Fibroblast of lung (primary cell): ENCODE data around the gene FIBCD1.

ENCODE experiments used
- EZH2 ChIP-seq: IDR thresholded peaks from 2 replicates; pipeline ENCODE4 v1.5.1; 2012; ENCODE audit warnings: low read length, control low read depth, mild to moderate bottlenecking; ENCODE audit errors: missing control alignments
- TF ChIP-seq, protein P1 (sequence below), 2 donors: IDR thresholded peaks in 1 of 2; conservative IDR thresholded peaks in 1 of 2; 1 replicate in 1 of 2; 2 replicates in 1 of 2; pipeline ENCODE4 v1.5.1; 2011 to 2012; ENCODE audit warnings: low read length in 2 of 2, control low read depth in 1 of 2, inconsistent platforms in 1 of 2, low read depth in 1 of 2, mild to moderate bottlenecking in 1 of 2

DNA sequence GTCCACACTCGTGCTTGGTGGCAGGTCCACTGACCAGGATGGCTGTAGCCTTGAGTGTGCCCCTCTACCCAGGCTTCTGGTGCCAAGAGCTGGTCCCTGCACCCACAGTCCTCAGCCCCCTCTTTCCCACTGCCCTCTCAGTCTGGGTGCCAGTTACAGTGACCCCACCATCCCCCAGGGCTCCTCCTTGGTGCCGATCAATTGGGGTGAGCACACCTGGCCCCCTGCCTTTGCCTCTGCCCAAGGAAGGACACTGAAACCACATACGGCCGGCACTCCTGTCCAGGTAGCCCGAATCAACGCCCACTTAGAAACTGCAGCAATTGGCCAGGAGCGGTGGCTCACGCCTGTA lies 24.0 kb downstream of the FIBCD1 start:
- TF ChIP-seq EZH2 = no peak
- TF ChIP-seq, protein P1, sequence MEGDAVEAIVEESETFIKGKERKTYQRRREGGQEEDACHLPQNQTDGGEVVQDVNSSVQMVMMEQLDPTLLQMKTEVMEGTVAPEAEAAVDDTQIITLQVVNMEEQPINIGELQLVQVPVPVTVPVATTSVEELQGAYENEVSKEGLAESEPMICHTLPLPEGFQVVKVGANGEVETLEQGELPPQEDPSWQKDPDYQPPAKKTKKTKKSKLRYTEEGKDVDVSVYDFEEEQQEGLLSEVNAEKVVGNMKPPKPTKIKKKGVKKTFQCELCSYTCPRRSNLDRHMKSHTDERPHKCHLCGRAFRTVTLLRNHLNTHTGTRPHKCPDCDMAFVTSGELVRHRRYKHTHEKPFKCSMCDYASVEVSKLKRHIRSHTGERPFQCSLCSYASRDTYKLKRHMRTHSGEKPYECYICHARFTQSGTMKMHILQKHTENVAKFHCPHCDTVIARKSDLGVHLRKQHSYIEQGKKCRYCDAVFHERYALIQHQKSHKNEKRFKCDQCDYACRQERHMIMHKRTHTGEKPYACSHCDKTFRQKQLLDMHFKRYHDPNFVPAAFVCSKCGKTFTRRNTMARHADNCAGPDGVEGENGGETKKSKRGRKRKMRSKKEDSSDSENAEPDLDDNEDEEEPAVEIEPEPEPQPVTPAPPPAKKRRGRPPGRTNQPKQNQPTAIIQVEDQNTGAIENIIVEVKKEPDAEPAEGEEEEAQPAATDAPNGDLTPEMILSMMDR (conservative IDR thresholded peaks at IDR 0.05 in 1 of 2, IDR thresholded peaks at IDR 0.05 in 1 of 2; ENCODE audit: low read depth in 1 of 2, low read length in 2 of 2) = no peak
